Activated T-helper 1 cell treated with anti-CD3 and anti-CD28 coated beads, Interleukin-2, amount 50 U/mL, for 16 hours (primary cell): Measurements from ENCODE around the gene BABAM2.
"Not testable (repeated sequence)": the region's sequence is repeated elsewhere in the genome, so short reads cannot be mapped to it uniquely, and the experiment has no call there.

Source experiments
- DNase-seq, 2 donors: peaks; one replicate each; pipeline ENCODE4 v3.0.0-alpha.2; 2020; ENCODE audit warnings: low read depth in 1 of 2, low spot score in 1 of 2

The BABAM2 gene

GRCh38 chr2:27940090-27940671 lies 49.7 kb downstream of the BABAM2 start:
- DNase-seq = no peak

DNA sequence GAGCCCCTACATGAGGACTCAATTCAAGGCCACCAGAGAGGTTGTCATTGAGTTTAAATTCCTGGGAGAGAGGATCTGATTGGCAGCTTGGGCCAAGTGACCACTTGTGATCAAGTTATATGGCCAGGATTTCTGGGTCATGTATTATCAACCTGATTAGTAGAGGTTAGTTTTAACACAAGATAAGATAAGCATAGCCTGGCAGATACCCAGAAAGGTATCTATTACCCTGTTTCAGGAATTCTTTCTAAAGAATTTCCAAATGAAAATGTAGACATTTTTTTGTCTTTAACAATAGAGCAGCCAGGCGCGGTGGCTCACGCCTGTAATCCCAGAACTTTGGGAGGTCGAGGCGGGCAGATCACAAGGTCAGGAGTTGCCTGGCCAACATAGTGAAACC lies 50.5 kb downstream of the BABAM2 start:
- no peak for DNase-seq

DNA sequence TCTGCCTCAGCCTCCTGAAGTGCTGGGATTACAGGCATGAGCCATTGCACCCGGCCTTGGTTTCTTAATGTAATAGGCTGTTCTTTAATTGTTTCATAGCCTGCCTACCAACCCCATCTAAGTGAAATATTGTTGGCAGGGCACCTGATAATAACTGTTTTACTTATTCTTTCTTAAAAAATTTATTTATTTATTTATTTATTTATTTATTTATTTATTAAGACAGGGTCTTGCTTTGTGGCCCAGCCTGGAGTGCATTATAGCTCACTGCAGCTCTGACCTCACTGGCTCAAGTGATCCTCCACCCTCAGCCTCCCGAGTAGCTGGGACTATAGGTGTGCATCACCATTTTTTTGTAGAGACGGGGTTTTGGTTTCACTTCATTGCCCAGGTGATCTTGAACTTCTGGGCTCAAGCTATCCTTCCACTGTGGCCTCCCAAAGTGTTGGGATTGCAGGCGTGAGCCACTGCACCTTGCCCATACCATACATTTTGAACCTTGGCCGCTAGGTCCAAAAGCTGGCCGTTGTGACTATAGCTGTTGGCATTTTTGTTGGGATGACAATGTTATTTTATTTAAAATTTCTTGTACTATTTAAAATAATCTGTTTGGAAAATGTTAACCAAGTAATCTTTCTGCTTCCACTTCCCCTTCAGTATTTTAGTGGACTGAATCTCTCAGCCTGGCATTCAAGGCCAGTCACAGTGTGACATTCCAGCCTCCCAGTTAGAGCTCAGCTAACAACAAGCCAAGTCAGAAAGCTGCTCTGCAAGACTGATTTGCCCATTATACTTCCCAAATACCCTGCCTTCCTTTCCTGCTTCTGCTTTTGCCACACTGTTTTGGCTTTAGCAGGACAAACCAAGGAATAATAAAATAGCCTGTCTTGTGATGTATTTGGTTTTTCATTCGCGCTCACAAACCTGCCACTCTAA lies 52.4 kb downstream of the BABAM2 start:
- no peak for DNase-seq

GRCh38 chr2:27946530-27947060 lies 56.1 kb downstream of the BABAM2 start:
- no peak for DNase-seq

- no peak for DNase-seq
Observed at GRCh38 chr2:27952070-27952469, 61.5 kb downstream of the BABAM2 start.

- DNase-seq = no peak
Observed at GRCh38 chr2:27953077-27953476, 62.5 kb downstream of the BABAM2 start.

GRCh38 chr2:27954221-27954673 lies 63.7 kb downstream of the BABAM2 start:
- no peak for DNase-seq

DNA sequence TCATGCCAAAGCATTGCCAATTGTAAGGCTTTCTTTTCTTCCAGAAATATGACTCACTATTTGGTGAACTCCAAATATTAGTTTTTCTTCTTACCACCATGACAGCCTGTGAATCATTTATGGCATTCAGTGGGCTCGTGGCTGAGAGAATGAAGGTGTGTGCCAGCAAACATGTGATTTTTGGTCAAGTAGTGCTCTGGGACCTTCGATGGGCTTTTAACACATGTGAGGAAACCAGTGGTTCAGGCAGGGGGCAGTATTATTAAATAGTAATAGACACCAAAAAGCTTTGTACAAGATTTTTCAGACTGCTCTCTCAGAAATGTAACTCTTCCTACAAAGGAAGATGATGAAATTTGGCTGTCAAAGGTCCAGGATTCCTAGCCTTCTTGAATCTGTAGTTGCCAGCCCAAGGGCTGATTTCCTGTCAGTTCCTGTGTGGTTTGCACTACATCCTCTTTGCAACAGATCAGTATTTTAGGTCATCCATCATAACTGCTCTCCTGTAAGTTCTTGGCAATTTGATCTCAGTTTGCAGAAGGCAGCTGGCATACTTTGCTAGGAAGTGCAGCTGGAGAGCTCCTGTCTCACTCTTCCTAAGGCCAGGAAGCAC lies 64.3 kb downstream of the BABAM2 start:
- DNase-seq = peak in 1 of 2 donors; percentile 20

DNA sequence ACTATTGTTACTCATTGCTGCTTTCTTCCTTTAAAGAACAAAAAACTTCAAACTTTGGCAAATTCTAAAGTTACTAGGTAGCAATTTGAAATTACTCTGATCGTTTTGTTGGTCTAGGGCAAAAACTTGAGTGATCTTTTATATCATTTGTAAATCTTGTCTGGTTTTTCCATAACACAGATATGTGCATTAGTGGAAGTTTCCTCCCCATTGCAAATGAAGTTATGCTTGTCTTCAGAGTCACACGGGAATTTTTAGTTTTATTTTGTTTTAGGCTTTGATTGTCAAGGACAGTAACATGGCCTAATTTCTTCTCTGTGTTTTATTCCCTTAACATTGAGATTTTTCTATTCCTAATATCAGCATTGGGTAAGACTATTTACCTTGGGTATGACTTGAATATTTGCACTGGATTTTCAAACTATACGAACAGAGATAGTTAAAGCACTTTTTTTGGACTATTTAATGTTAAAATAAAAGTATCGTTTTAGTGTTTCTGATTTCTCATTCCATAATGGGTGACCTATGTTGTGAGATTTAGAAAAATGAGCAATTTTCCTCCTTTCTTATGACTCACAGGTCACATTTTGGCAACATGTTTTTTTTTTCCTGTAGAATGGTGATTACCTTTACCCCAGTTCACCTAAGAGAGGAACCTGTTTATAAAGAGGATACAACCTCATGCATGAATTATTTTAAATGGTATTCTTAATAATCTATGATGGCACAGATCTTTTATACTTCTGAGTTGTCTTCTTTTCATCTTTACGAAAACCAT lies 65.0 kb downstream of the BABAM2 start:
- no peak for DNase-seq

DNA sequence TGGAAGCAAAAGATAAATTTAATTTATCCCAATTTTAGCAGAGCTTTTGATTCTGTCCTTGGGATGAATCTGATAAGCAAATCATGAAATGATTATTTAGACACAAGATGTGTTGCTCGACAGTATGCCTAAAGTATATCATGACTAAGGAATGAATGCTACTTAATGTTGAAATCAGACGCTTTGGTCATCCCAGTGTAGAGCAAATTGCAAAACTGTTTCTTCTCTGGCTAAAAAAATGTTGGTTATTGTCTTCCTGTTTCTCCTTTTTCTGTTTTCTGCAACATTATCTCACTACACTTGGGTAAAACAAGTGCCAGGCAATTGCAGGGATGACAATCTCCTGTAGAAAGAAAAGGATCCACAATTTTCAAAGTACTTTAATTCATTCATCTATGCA lies 66.4 kb downstream of the BABAM2 start:
- no peak for DNase-seq

- no peak for DNase-seq
Observed at GRCh38 chr2:27958711-27959378, 68.3 kb downstream of the BABAM2 start.

DNA sequence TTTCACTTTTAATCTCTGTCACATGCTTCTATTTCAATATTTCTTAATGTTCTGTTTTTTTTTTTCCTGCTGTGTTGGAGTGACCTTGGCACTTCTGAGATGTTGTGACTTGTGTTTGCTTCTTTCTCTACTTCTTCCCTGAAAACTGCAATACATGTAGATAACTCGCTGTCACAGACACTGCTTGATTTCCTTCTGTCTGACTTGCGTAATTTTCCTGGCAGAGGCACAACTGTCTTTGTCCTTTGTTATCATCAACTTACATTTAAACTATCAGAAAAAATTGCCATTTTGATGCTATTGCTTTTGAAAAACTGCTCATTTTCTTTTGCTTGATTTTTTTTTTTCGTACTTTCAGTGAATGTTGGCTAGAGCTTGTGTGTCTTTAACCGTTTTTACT lies 69.0 kb downstream of the BABAM2 start:
- no peak for DNase-seq

- DNase-seq = no peak
Observed at GRCh38 chr2:27960237-27960912, 69.8 kb downstream of the BABAM2 start.

DNA sequence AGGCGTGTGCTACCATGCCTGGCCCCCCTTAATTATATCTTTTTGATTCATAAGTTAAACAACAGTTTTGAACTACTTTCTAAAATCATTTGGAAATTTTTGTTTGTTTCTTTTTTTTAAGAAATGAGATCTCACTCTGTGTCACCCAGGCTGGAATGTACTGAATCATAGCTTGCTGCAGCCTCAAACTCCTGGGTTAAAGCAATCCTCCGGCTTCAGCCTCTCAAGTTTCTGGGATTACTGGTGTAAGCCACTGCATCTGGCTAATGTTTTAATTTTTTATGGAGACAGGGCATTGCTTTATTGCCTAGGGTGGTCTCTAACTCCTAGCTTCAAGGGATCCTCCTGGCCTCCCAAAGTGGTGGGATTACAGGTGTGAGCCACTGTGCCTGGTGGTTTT lies 71.5 kb downstream of the BABAM2 start:
- DNase-seq = no peak

DNA sequence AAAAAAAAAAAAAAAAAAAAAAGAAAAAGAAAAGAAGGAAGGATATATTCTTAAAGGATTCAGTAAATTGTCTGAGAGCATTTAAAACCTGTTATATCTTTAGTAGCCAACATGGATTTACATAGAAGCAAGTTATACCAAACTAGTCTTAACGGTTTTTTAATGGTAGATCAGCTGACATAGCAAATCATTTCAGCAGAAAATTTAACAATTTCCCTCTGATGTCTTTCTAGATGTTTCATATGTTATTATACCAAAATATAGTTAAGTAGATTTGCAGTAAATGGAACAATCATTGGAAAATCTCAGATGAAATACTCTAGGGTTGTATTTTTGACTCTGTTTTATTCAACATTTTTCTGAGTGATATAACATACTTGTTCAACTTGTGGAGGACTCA lies 72.9 kb downstream of the BABAM2 start:
- no peak for DNase-seq

GRCh38 chr2:27964067-27964466 lies 73.5 kb downstream of the BABAM2 start:
- no peak for DNase-seq

GRCh38 chr2:27965841-27966240 lies 75.3 kb downstream of the BABAM2 start:
- DNase-seq = no peak

DNA sequence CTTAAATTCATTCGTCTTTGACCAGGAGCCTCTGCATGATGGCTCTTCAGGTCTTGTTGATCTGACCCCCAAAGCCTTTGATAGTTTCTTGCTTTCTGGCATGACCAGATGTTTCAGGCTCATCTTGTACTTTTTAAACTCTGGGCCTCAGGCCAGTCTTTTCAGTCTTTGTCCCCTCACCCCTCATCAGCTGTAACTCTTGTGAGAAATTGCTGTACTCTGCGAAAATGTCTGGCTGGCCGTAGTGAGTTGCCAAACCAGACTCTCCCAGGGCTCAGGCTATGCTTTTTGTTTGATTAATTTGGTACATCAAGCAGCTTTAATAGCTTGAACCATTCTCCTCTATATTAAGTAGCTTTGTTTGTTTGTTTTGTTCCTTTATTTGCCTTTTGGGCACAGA lies 75.9 kb downstream of the BABAM2 start:
- DNase-seq = no peak

- DNase-seq = no peak
Observed at GRCh38 chr2:27967076-27967475, 76.5 kb downstream of the BABAM2 start.

DNA sequence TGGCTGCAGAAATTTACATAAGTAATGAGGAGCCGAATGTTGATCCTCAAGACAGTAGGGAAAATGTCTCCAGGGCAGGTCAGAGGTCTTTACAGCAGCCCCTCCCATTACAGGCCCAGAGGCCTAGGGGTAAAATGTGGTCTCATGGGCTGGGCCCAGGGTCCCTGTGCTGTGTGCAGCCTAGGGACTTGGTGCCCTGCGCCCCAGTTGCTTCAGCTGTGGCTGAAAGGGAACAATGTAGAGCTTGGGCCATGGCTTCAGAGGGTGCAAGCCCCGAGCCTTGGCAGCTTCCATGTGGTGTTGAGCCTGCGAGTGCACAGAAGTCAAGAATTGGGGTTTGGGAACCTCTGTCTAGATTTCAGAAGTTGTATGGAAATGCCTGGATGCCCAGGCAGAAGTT lies 77.5 kb downstream of the BABAM2 start:
- not testable (repeated sequence) for DNase-seq
